Measurements from ENCODE around the gene SLC25A5.

- TF ChIP-seq POLR2AphosphoS5 (IDR thresholded peaks at IDR 0.05; ENCODE audit: low read depth, low read length) (no peak), TAF1 (IDR thresholded peaks at IDR 0.05; ENCODE audit: borderline replicate concordance, insufficient read depth, low read length) (no peak), REST (IDR thresholded peaks at IDR 0.05; ENCODE audit: insufficient read depth in 1 of 2, low read depth in 2 of 2, low read length in 2 of 2) (no peak)
Observed at GRCh38 chrX:119427795-119428185, 40.5 kb upstream of the SLC25A5 start.

Data from PFSK-1 (cell line).